ENCODE results near the gene CHPF.

- TF ChIP-seq POLR2A (IDR thresholded peaks at IDR 0.05) (no peak), CTCF (IDR thresholded peaks at IDR 0.05) (no peak)
Observed at GRCh38 chr2:219557791-219558785, 14.5 kb upstream of the CHPF start.

Data from body of pancreas (tissue), 4 donors.